SK-N-SH (cell line): ENCODE results near the gene SATB1. TPM values are rescaled to one million over a fixed set of nuclear protein-coding genes. Genes with fewer than 3 reads are reported as not detected.

Experiments
- CTCF ChIA-PET: fragments of 300-600, 350-600 bp; formaldehyde crosslinking; extraction: SDS; loops from one replicate; lab custom pipeline; 2021; lab: Yijun Ruan, JAX
- POLR2A ChIA-PET: fragments of 350-600 bp; sonication (Branson Sonifier 250); formaldehyde crosslinking; extraction: SDS; loops from one replicate; lab custom pipeline; 2020; ENCODE audit warnings: antibody characterized with exemption, inconsistent platforms; lab: Yijun Ruan, JAX
- DNase-seq: peaks from one replicate; pipeline ENCODE4 v3.0.0; 2012
- H2AFZ ChIP-seq: fragments of 200-600 bp; sonication (generic); 2 replicates; pipeline ENCODE4 v1.8.1; 2016; ENCODE audit warnings: antibody characterized with exemption, mild to moderate bottlenecking, low read depth
- H3F3A ChIP-seq: fragments of 200-600 bp; sonication (generic); replicated peaks from 2 replicates; pipeline ENCODE3; 2016; ENCODE audit warnings: antibody characterized with exemption, mild to moderate bottlenecking; ENCODE audit not compliant: insufficient read depth
- H3K27ac ChIP-seq, 2 experiments: fragments of 200-500 bp in 1 of 2; fragments of 200-600 bp in 1 of 2; sonication (Bioruptor generic) in 1 of 2; sonication (generic), shearing (Covaris generic) in 1 of 2; 2 replicates each; pipeline versions ENCODE4 v1.5.1 to v1.6.1; 2014 to 2016; ENCODE audit warnings: low read depth in 2 of 2, inconsistent platforms in 1 of 2, low read length in 1 of 2, mild to moderate bottlenecking in 1 of 2, mixed read lengths in 1 of 2
- H3K27me3 ChIP-seq: fragments of 200-600 bp; sonication (generic), shearing (Covaris generic); 2 replicates; pipeline ENCODE4 v1.6.1; 2016; ENCODE audit warnings: mixed run types; ENCODE audit not compliant: insufficient read depth
- H3K36me3 ChIP-seq, 2 experiments: fragments of 200-500 bp in 1 of 2; fragments of 200-600 bp in 1 of 2; sonication (Bioruptor generic) in 1 of 2; sonication (generic) in 1 of 2; replicated peaks in 1 of 2; 2 replicates each; pipeline versions ENCODE3 to v1.5.1; 2014 to 2016; ENCODE audit warnings: low read length in 1 of 2, mild to moderate bottlenecking in 1 of 2; ENCODE audit not compliant: insufficient read depth in 2 of 2, control insufficient read depth in 1 of 2
- H3K4me1 ChIP-seq, 2 experiments: fragments of 200-500 bp in 1 of 2; fragments of 200-600 bp in 1 of 2; sonication (Bioruptor generic) in 1 of 2; sonication (generic), shearing (Covaris generic) in 1 of 2; 2 replicates each; pipeline versions ENCODE4 v1.5.1 to v1.6.1; 2014 to 2016; ENCODE audit warnings: low read depth in 1 of 2, low read length in 1 of 2, mixed run types in 1 of 2; ENCODE audit not compliant: insufficient read depth in 2 of 2, control insufficient read depth in 1 of 2
- H3K4me2 ChIP-seq: fragments of 200-600 bp; sonication (generic), shearing (Covaris generic); 2 replicates; pipeline ENCODE4 v1.6.1; 2017; ENCODE audit warnings: mixed run types
- H3K4me3 ChIP-seq, 2 experiments: fragments of 200-500 bp in 1 of 2; fragments of 200-600 bp in 1 of 2; sonication (Bioruptor generic) in 1 of 2; sonication (generic), shearing (Covaris generic) in 1 of 2; 2 replicates each; pipeline versions ENCODE4 v1.5.1 to v1.8.1; 2014 to 2016; ENCODE audit warnings: low read depth in 2 of 2, inconsistent platforms in 1 of 2, low read length in 1 of 2, mild to moderate bottlenecking in 1 of 2, mixed read lengths in 1 of 2, moderate library complexity in 1 of 2
- H3K79me2 ChIP-seq: fragments of 200-600 bp; sonication (generic); 2 replicates; pipeline ENCODE4 v1.8.1; 2017; ENCODE audit warnings: mild to moderate bottlenecking; ENCODE audit not compliant: insufficient read depth
- H3K9ac ChIP-seq: fragments of 200-600 bp; sonication (generic); 2 replicates; pipeline ENCODE4 v1.6.1; 2017; ENCODE audit warnings: mixed run types
- H3K9me2 ChIP-seq: fragments of 200-600 bp; sonication (generic); 2 replicates; pipeline ENCODE4 v1.6.1; 2017; ENCODE audit warnings: mixed run types
- H3K9me3 ChIP-seq: fragments of 200-600 bp; sonication (generic); 2 replicates; pipeline ENCODE4 v1.6.1; 2017; ENCODE audit warnings: mixed run types, mild to moderate bottlenecking, moderate library complexity
- H4K20me1 ChIP-seq: fragments of 200-600 bp; sonication (generic); 2 replicates; pipeline ENCODE4 v1.6.1; 2017; ENCODE audit warnings: mild to moderate bottlenecking, mixed run types; ENCODE audit not compliant: insufficient read depth
- CHD2 ChIP-seq: fragments of 150-350 bp; IDR thresholded peaks from 2 replicates; pipeline ENCODE4 v1.6.1; 2018; ENCODE audit warnings: low read length; ENCODE audit not compliant: partially characterized antibody
- ELF1 ChIP-seq: IDR thresholded peaks from 2 replicates; pipeline ENCODE4 v1.4.0; 2012
- EP300 ChIP-seq, 2 experiments: IDR thresholded peaks; 2 replicates each; pipeline versions ENCODE4 v1.4.0 to v1.6.1; 2012; ENCODE audit warnings: borderline replicate concordance in 1 of 2, low read depth in 1 of 2, low read length in 1 of 2
- FOXM1 ChIP-seq: IDR thresholded peaks from 2 replicates; pipeline ENCODE4 v1.4.0; 2012; ENCODE audit warnings: low read depth, mild to moderate bottlenecking
- GATA2 ChIP-seq: sonication (generic); formaldehyde crosslinking; IDR thresholded peaks from 2 replicates; pipeline ENCODE4 v1.5.0; 2020; ENCODE audit warnings: mild to moderate bottlenecking, missing genetic modification reagents
- JUND ChIP-seq: IDR thresholded peaks from 2 replicates; pipeline ENCODE4 v1.4.0; 2012
- MEF2A ChIP-seq: IDR thresholded peaks from 2 replicates; pipeline ENCODE4 v1.4.0; 2012; ENCODE audit warnings: low read depth, borderline replicate concordance
- NFIC ChIP-seq: IDR thresholded peaks from 2 replicates; pipeline ENCODE4 v1.4.0; 2012; ENCODE audit warnings: borderline replicate concordance
- NRF1 ChIP-seq: IDR thresholded peaks from 2 replicates; pipeline ENCODE4 v1.6.1; 2012; ENCODE audit warnings: low read depth, mild to moderate bottlenecking, low read length
- RCOR1 ChIP-seq: fragments of 150-350 bp; IDR thresholded peaks from 2 replicates; pipeline ENCODE4 v1.6.1; 2017; ENCODE audit warnings: antibody characterized with exemption, low read length
- RXRA ChIP-seq: IDR thresholded peaks from 2 replicates; pipeline ENCODE4 v1.4.0; 2012; ENCODE audit warnings: low read depth, mild to moderate bottlenecking, borderline replicate concordance
- SIN3A ChIP-seq: IDR thresholded peaks from 2 replicates; pipeline ENCODE4 v1.6.1; 2012; ENCODE audit warnings: low read depth, mild to moderate bottlenecking, low read length, moderate library complexity, borderline replicate concordance
- TAF1 ChIP-seq: IDR thresholded peaks from 2 replicates; pipeline ENCODE4 v1.6.1; 2012; ENCODE audit warnings: low read depth, mild to moderate bottlenecking, low read length, moderate library complexity, borderline replicate concordance
- TCF12 ChIP-seq: IDR thresholded peaks from 2 replicates; pipeline ENCODE4 v1.4.0; 2012
- TEAD4 ChIP-seq: IDR thresholded peaks from 2 replicates; pipeline ENCODE4 v1.4.0; 2012; ENCODE audit warnings: mild to moderate bottlenecking, borderline replicate concordance; ENCODE audit not compliant: insufficient read depth
- WGBS: methylation state at CpG from one replicate; pipeline ENCODE4 v1.1.6; 2017; ENCODE audit warnings: low lambda C conversion rate; 5-methylcytosine and 5-hydroxymethylcytosine counted together
- polyA plus RNA-seq, 3 experiments: library from polyadenylated mRNA; depleted of rRNA; stranded (reverse); fragments of >200 nt; gene quantifications; 2 replicates each; pipeline ENCODE4 v1.2.3, GENCODE V29; 2012
- TF ChIP-seq, protein P1 (sequence below): IDR thresholded peaks from 2 replicates; pipeline ENCODE4 v1.4.0; 2012; ENCODE audit warnings: low read depth
- TF ChIP-seq, protein P2 (sequence below): fragments of 150-350 bp; IDR thresholded peaks from 2 replicates; pipeline ENCODE4 v1.6.1; 2016; ENCODE audit warnings: mild to moderate bottlenecking, low read depth, low read length
- TF ChIP-seq, protein P3 (sequence below): IDR thresholded peaks from 2 replicates; pipeline ENCODE4 v1.4.0; 2012; ENCODE audit warnings: low read depth, borderline replicate concordance
- TF ChIP-seq, protein P4 (sequence below): IDR thresholded peaks from 2 replicates; pipeline ENCODE4; 2012
- TF ChIP-seq, protein P5 (sequence below): fragments of 150-350 bp; IDR thresholded peaks from 2 replicates; pipeline ENCODE4 v1.6.1; 2017; ENCODE audit warnings: antibody characterized with exemption, low read length, low read depth, borderline replicate concordance

Gene SATB1
- polyA plus RNA-seq, 1 of the 3 experiments (the other 2 are of a cell fraction): 8.5 TPM

DNA sequence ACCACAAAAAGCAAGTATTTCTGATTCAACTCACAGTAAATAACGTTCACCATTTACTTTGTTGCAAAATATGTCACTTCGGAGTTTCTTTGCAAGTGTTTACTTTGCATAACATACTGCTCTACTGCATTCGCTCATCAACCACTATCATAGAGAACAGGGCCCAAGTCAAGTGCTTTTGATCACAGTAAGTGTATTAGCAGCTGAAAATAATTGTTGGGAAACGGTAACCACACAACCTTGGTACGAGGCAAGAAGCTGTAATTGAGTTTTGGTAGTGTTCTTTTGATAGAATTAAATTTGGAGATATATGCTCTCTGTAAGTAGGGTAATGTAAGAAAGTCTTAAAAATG, 80.1 kb downstream of the SATB1 start:
- Histone ChIP-seq H3K79me2 (no peaks in the 10 kb centered on the region), H3K9me2 (no peaks in the 10 kb centered on the region), H3K9ac (no peak overlapping the region), H2AFZ (no peak overlapping the region), H3K4me1 (no peaks in the 10 kb centered on the region; a peak in 2 of 4 replicates), H4K20me1 (no peaks in the 10 kb centered on the region), H3F3A (no peaks in the 10 kb centered on the region), H3K4me2 (no peak overlapping the region), H3K27me3 (no peaks in the 10 kb centered on the region), H3K36me3 (peaks cover 0 to 11% of the 10 kb centered on the region in 2 experiments), H3K27ac (no peak overlapping the region), H3K9me3 (no peaks in the 10 kb centered on the region), H3K4me3 (no peak overlapping the region)
- CTCF ChIA-PET: no interaction called here
- POLR2A ChIA-PET: no interaction called here
- no peak for TF ChIP-seq RCOR1
- TF ChIP-seq ELF1: no peak
- no peak for TF ChIP-seq FOXM1
- no peak for TF ChIP-seq NRF1
- TF ChIP-seq CHD2: no peak
- TF ChIP-seq MEF2A: no peak
- TF ChIP-seq EP300 (IDR thresholded peaks at IDR 0.05; ENCODE audit: borderline replicate concordance in 1 of 2, low read depth in 1 of 2, low read length in 1 of 2): no peak
- TF ChIP-seq, protein P1, sequence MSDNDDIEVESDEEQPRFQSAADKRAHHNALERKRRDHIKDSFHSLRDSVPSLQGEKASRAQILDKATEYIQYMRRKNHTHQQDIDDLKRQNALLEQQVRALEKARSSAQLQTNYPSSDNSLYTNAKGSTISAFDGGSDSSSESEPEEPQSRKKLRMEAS: no peak
- no peak for TF ChIP-seq TEAD4
- TF ChIP-seq, protein P2, sequence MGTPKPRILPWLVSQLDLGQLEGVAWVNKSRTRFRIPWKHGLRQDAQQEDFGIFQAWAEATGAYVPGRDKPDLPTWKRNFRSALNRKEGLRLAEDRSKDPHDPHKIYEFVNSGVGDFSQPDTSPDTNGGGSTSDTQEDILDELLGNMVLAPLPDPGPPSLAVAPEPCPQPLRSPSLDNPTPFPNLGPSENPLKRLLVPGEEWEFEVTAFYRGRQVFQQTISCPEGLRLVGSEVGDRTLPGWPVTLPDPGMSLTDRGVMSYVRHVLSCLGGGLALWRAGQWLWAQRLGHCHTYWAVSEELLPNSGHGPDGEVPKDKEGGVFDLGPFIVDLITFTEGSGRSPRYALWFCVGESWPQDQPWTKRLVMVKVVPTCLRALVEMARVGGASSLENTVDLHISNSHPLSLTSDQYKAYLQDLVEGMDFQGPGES: no peak
- TF ChIP-seq, protein P3, sequence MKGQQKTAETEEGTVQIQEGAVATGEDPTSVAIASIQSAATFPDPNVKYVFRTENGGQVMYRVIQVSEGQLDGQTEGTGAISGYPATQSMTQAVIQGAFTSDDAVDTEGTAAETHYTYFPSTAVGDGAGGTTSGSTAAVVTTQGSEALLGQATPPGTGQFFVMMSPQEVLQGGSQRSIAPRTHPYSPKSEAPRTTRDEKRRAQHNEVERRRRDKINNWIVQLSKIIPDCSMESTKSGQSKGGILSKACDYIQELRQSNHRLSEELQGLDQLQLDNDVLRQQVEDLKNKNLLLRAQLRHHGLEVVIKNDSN: no peak
- TF ChIP-seq RXRA: no peak
- TF ChIP-seq, protein P4, sequence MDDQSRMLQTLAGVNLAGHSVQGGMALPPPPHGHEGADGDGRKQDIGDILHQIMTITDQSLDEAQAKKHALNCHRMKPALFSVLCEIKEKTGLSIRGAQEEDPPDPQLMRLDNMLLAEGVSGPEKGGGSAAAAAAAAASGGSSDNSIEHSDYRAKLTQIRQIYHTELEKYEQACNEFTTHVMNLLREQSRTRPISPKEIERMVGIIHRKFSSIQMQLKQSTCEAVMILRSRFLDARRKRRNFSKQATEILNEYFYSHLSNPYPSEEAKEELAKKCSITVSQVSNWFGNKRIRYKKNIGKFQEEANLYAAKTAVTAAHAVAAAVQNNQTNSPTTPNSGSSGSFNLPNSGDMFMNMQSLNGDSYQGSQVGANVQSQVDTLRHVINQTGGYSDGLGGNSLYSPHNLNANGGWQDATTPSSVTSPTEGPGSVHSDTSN: no peak
- TF ChIP-seq JUND: no peak
- no peak for TF ChIP-seq TCF12
- no peak for TF ChIP-seq SIN3A
- DNase-seq: no peak
- WGBS: 60% methylated on average over 5 of the region's 5 CpGs

DNA sequence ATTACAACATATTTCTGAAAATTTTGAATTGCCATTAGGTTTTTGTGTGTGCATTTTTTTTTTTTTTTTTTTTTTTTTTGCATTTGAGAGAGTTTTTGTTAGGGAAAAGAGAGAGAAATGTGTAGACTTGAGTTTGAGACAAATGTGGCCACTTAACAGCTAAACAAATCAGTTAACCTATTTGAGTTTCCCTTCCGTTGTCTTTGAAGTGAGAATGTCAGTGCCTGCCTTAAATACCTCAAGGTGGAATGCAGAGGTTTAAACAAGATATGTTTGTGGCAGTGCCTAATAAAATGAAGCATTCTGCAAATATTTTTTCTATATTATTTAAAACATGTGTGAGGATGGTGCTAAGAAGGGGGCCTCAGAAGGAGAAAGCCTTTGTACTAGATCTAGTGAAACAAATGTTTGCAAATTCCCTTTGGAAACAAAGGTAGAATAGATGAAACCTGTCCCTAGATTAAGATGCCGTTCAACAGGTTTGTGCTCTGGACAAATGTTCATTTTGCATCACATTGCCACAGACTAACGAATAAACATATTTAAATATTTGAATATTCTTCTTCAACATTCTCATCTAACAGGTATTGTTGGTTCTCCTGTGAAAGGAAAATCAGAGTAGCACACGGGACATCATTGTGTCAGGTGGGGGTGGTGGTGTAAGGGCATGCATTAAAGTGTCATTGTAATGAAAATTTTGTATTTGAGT, 80.7 kb downstream of the SATB1 start:
- DNase-seq: no peak
- Histone ChIP-seq H3K9ac (no peak overlapping the region), H3F3A (no peaks in the 10 kb centered on the region), H4K20me1 (no peaks in the 10 kb centered on the region), H3K79me2 (no peaks in the 10 kb centered on the region), H3K9me2 (no peaks in the 10 kb centered on the region), H3K4me1 (no peaks in the 10 kb centered on the region; a peak in 2 of 4 replicates), H3K4me3 (no peak overlapping the region), H3K27ac (no peak overlapping the region), H3K9me3 (no peaks in the 10 kb centered on the region), H2AFZ (no peak overlapping the region), H3K36me3 (peaks cover 0 to 11% of the 10 kb centered on the region in 2 experiments), H3K4me2 (no peak overlapping the region), H3K27me3 (no peaks in the 10 kb centered on the region)
- ChIA-PET CTCF (no interaction called here), POLR2A (no interaction called here)
- TF ChIP-seq, protein P3: no peak
- TF ChIP-seq TAF1 (no peak), RCOR1 (no peak), NFIC (no peak), TCF12 (no peak), EP300 (IDR thresholded peaks at IDR 0.05; ENCODE audit: borderline replicate concordance in 1 of 2, low read depth in 1 of 2, low read length in 1 of 2) (no peak), GATA2 (CRISPR knock-in tag) (no peak), CHD2 (no peak)
- TF ChIP-seq, protein P5, sequence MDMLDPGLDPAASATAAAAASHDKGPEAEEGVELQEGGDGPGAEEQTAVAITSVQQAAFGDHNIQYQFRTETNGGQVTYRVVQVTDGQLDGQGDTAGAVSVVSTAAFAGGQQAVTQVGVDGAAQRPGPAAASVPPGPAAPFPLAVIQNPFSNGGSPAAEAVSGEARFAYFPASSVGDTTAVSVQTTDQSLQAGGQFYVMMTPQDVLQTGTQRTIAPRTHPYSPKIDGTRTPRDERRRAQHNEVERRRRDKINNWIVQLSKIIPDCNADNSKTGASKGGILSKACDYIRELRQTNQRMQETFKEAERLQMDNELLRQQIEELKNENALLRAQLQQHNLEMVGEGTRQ: no peak
- WGBS: 68% methylated on average over 4 of the region's 4 CpGs
